Neural progenitor cell (in vitro differentiated cells): Measurements from ENCODE around the gene FKBP1A. TPM values are rescaled to one million over a fixed set of nuclear protein-coding genes. Genes with fewer than 3 reads are reported as not detected.

ENCODE experiments used
- DNase-seq: peaks from one replicate; pipeline ENCODE4 v3.0.0-alpha.2; 2016; ENCODE audit warnings: low spot score
- H2AFZ ChIP-seq: fragments of 200-600 bp; sonication (generic); replicated peaks from 2 replicates; pipeline ENCODE4 v1.6.1; 2016; ENCODE audit warnings: antibody characterized with exemption
- H3F3A ChIP-seq: fragments of 200-600 bp; sonication (generic); 2 replicates; pipeline ENCODE4 v1.6.1; 2016; ENCODE audit warnings: antibody characterized with exemption, low read depth
- H3K27ac ChIP-seq: fragments of 200-600 bp; sonication (generic); 2 replicates; pipeline ENCODE4 v1.5.1; 2016; ENCODE audit warnings: mild to moderate bottlenecking
- H3K27me3 ChIP-seq: fragments of 200-600 bp; sonication (generic); 2 replicates; pipeline ENCODE4 v1.6.1; 2016; ENCODE audit warnings: mild to moderate bottlenecking, moderate library complexity
- H3K36me3 ChIP-seq: fragments of 200-600 bp; sonication (generic); 2 replicates; pipeline ENCODE4 v1.5.1; 2016
- H3K4me1 ChIP-seq: fragments of 200-600 bp; sonication (generic); 2 replicates; pipeline ENCODE4 v1.6.1; 2016; ENCODE audit warnings: mixed run types
- H3K4me2 ChIP-seq: fragments of 200-600 bp; sonication (generic); 2 replicates; pipeline ENCODE4 v1.6.1; 2016
- H3K4me3 ChIP-seq: fragments of 200-600 bp; sonication (generic); 2 replicates; pipeline ENCODE4 v1.5.1; 2016
- H3K79me2 ChIP-seq: fragments of 200-600 bp; sonication (generic); 2 replicates; pipeline ENCODE4 v1.6.1; 2016; ENCODE audit warnings: low read depth
- H3K9ac ChIP-seq: fragments of 200-600 bp; sonication (generic); 2 replicates; pipeline ENCODE4 v1.6.1; 2016
- H3K9me3 ChIP-seq: fragments of 200-600 bp; sonication (generic); 2 replicates; pipeline ENCODE4 v1.5.1; 2016; ENCODE audit warnings: low read depth
- H4K20me1 ChIP-seq: fragments of 200-600 bp; sonication (generic); 2 replicates; pipeline ENCODE4 v1.6.1; 2016; ENCODE audit warnings: low read depth
- H3K27ac Mint-ChIP-seq: 3 replicates; pipeline ENCODE4 v1.8.0; 2021; ENCODE audit warnings: mixed read lengths
- H3K27me3 Mint-ChIP-seq: 2 replicates; pipeline ENCODE4 v1.8.0; 2022; ENCODE audit warnings: low read depth, mild to moderate bottlenecking, inconsistent platforms, moderate library complexity, mixed read lengths; ENCODE audit not compliant: insufficient read depth
- H3K36me3 Mint-ChIP-seq: 3 replicates; pipeline ENCODE4 v1.8.0; 2021; ENCODE audit warnings: mixed read lengths
- H3K4me1 Mint-ChIP-seq: 3 replicates; pipeline ENCODE4 v1.8.0; 2021; ENCODE audit warnings: mixed read lengths
- H3K4me3 Mint-ChIP-seq: 3 replicates; pipeline ENCODE4 v1.8.0; 2021; ENCODE audit warnings: mild to moderate bottlenecking, moderate library complexity, mixed read lengths
- H3K9me3 Mint-ChIP-seq: 3 replicates; pipeline ENCODE4 v1.8.0; 2020; ENCODE audit warnings: mixed read lengths
- EZH2 ChIP-seq: fragments of 200-600 bp; sonication (generic); IDR thresholded peaks from 2 replicates; pipeline ENCODE4 v1.6.1; 2017; ENCODE audit warnings: antibody characterized with exemption, mild to moderate bottlenecking, moderate library complexity
- EZH2phosphoT487 ChIP-seq: fragments of 200-600 bp; sonication (generic); IDR thresholded peaks from 2 replicates; pipeline ENCODE4 v1.6.1; 2017; ENCODE audit warnings: antibody characterized with exemption
- total RNA-seq: library from RNA; depleted of rRNA; stranded (reverse); fragments of >200 nt; gene quantifications from 2 replicates; pipeline ENCODE4 v1.2.3, GENCODE V29; 2015; ENCODE audit warnings: low replicate concordance
- TF ChIP-seq, protein P1 (sequence below): fragments of 200-600 bp; sonication (generic); IDR thresholded peaks from 2 replicates; pipeline ENCODE4 v1.5.1; 2017; ENCODE audit warnings: antibody characterized with exemption, mild to moderate bottlenecking

Gene FKBP1A
- total RNA-seq, 1 donor from 2014 or later = 128 TPM

- Mint-ChIP-seq H3K4me1 (peaks cover 22% of the 10 kb centered on the region), H3K27me3 (peaks cover 2% of the 10 kb centered on the region), H3K36me3 (no peaks in the 10 kb centered on the region), H3K9me3 (no peaks in the 10 kb centered on the region), H3K27ac (no peak overlapping the region), H3K4me3 (no peak overlapping the region)
- H3K79me2 ChIP-seq = no peaks in the 10 kb centered on the region
- H3K4me2 ChIP-seq = no peak overlapping the region
- DNase-seq = no peak
- H3K27ac ChIP-seq = no peak overlapping the region
- H3F3A ChIP-seq = peaks cover 2% of the 10 kb centered on the region
- no peaks in the 10 kb centered on the region for H3K4me1 ChIP-seq
- no peak overlapping the region for H3K9ac ChIP-seq
- no peak overlapping the region for H2AFZ ChIP-seq
- H3K4me3 ChIP-seq = no peak overlapping the region
- no peaks in the 10 kb centered on the region for H4K20me1 ChIP-seq
- no peaks in the 10 kb centered on the region for H3K36me3 ChIP-seq
- TF ChIP-seq EZH2 (no peak), EZH2phosphoT487 (no peak)
- TF ChIP-seq, protein P1, sequence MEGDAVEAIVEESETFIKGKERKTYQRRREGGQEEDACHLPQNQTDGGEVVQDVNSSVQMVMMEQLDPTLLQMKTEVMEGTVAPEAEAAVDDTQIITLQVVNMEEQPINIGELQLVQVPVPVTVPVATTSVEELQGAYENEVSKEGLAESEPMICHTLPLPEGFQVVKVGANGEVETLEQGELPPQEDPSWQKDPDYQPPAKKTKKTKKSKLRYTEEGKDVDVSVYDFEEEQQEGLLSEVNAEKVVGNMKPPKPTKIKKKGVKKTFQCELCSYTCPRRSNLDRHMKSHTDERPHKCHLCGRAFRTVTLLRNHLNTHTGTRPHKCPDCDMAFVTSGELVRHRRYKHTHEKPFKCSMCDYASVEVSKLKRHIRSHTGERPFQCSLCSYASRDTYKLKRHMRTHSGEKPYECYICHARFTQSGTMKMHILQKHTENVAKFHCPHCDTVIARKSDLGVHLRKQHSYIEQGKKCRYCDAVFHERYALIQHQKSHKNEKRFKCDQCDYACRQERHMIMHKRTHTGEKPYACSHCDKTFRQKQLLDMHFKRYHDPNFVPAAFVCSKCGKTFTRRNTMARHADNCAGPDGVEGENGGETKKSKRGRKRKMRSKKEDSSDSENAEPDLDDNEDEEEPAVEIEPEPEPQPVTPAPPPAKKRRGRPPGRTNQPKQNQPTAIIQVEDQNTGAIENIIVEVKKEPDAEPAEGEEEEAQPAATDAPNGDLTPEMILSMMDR = no peak
- H3K27me3 ChIP-seq = peaks cover 20% of the 10 kb centered on the region
- no peaks in the 10 kb centered on the region for H3K9me3 ChIP-seq
Measured at GRCh38 chr20:1319051-1319450, 73.8 kb downstream of the FKBP1A start.

Other genes starting within 250 kb of the FKBP1A start
- gene TMEM74B, start 208.1 kb downstream of the FKBP1A start, total RNA-seq = 2.5 and 4.2 TPM in 2 replicates
- gene C20orf202, start 189.6 kb downstream of the FKBP1A start, total RNA-seq = not detected in 2 replicates
- not detected in 2 replicates for gene RAD21L1, start 167.0 kb downstream of the FKBP1A start, total RNA-seq
- gene SNPH, start 126.8 kb downstream of the FKBP1A start, total RNA-seq = 0.43 and 0.90 TPM in 2 replicates
- 1.6 and 6.6 TPM in 2 replicates for gene SDCBP2, start 63.9 kb downstream of the FKBP1A start, total RNA-seq
- 30.5 and 43.4 TPM in 2 replicates for gene NSFL1C, start 73.8 kb upstream of the FKBP1A start, total RNA-seq
- not detected in 2 replicates for gene SIRPB2, start 98.4 kb upstream of the FKBP1A start, total RNA-seq
- gene SIRPD, start 164.7 kb upstream of the FKBP1A start, total RNA-seq = not detected in 2 replicates
- 0.62 TPM in 1 of 2 replicates, not detected in the other for gene SIRPB1, start 227.0 kb upstream of the FKBP1A start, total RNA-seq